NCI-H748 (cell line): ENCODE results near the gene GXYLT1.
"Not testable (repeated sequence)": the region's sequence is repeated elsewhere in the genome, so short reads cannot be mapped to it uniquely, and the experiment has no call there.

Experiments
- DNase-seq: peaks from one replicate; lab custom pipeline; 2025; ENCODE audit not compliant: unreplicated experiment; lab: John Stamatoyannopoulos, UW

Gene GXYLT1

GRCh38 chr12:42103155-42103554 is 41.5 kb downstream of the GXYLT1 start:
- no peak for DNase-seq

- no peak for DNase-seq
These were observed 42.0 kb downstream of the GXYLT1 start for GRCh38 chr12:42102720-42103119.

GRCh38 chr12:42099433-42099832 is 45.2 kb downstream of the GXYLT1 start:
- DNase-seq, result no peak

GRCh38 chr12:42097971-42098370 is 46.7 kb downstream of the GXYLT1 start:
- no peak for DNase-seq

GRCh38 chr12:42094277-42094676 is 50.4 kb downstream of the GXYLT1 start:
- DNase-seq, result no peak

GRCh38 chr12:42091769-42092168 is 52.9 kb downstream of the GXYLT1 start:
- no peak for DNase-seq

- DNase-seq, result no peak
These were observed 53.8 kb downstream of the GXYLT1 start for GRCh38 chr12:42090899-42091298.

- DNase-seq, result no peak
These were observed 58.6 kb downstream of the GXYLT1 start for GRCh38 chr12:42086031-42086430.

- no peak for DNase-seq
These were observed 59.1 kb downstream of the GXYLT1 start for GRCh38 chr12:42085594-42085993.

- DNase-seq, result no peak
These were observed 60.2 kb downstream of the GXYLT1 start for GRCh38 chr12:42084522-42084921.

- no peak for DNase-seq
These were observed 67.7 kb downstream of the GXYLT1 start for GRCh38 chr12:42076976-42077375.

GRCh38 chr12:42070036-42070435 is 74.6 kb downstream of the GXYLT1 start:
- DNase-seq, result no peak

- no peak for DNase-seq
These were observed 85.5 kb downstream of the GXYLT1 start for GRCh38 chr12:42059127-42059526.

- DNase-seq, result no peak
These were observed 88.5 kb downstream of the GXYLT1 start for GRCh38 chr12:42056130-42056529.

GRCh38 chr12:42053456-42053855 is 91.2 kb downstream of the GXYLT1 start:
- DNase-seq, result no peak

GRCh38 chr12:42048980-42049379 is 95.7 kb downstream of the GXYLT1 start:
- DNase-seq, result not testable (repeated sequence)

GRCh38 chr12:42039577-42039976 is 105.1 kb downstream of the GXYLT1 start:
- no peak for DNase-seq

- no peak for DNase-seq
These were observed 105.5 kb downstream of the GXYLT1 start for GRCh38 chr12:42039176-42039575.

- no peak for DNase-seq
These were observed 112.7 kb downstream of the GXYLT1 start for GRCh38 chr12:42031847-42032564.
